GM19452 (cell line): ENCODE data around the gene GCK.

Experiments used
- ATAC-seq: cut with Tn5 transposase; IDR thresholded peaks from one replicate; pipeline ENCODE4 v1.9.1; 2021; ENCODE audit not compliant: unreplicated experiment

The GCK gene

DNA sequence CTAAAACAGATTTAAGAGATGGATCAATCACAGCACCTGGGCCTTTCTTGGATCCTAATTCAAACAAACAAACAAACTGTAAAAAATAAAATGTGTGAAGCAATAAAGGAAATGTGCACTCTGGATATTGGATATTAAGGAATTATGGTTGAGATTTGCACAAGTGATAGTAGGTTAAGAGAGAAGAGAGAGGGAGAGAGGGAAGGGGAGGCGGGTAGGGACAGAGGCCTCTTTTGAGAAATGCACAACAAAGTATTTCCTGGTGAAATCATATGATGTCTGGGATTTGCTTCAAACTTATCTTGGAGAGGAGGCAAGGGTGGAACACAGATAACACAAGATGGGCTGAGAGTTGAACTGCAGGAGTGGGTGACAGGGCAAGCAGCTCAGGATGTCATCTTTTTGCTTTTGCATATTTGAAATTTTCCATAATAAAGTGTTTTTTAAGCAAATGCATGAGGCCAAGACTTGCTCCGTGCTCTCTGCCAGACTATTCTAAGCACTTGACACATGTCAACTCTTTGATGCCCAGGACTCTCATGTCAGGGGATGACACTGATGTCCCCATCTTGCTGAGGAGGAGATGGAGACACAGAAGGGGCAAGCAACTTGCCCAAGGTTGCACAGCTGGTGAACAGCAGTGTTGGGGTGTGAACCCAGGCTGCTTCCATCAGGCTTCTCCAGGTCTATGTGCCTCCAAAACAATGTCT is 94.2 kb downstream of the GCK start:
- no peak for ATAC-seq

DNA sequence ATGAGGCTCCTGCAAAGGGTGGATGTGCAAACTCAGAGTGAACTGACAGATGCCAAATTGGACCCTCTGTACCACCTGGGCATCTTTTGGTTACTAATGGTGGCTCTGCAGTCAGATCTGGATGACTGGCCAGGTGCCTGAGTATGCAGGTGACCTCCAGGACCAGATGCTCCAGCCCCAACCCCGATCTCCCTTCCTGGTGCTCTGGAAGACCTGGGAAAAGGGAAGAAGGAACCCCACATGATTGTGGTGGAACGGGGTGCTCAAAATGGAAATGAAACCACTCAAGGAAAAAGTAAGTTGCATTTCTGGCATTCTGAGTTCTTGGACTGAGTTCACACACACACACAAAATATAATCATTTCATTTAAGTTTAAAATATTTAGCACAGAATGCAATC is 94.9 kb downstream of the GCK start:
- no peak for ATAC-seq
